ENCODE measurements around the gene TTYH3. TPM values are rescaled to one million over a fixed set of nuclear protein-coding genes. Genes with fewer than 3 reads are reported as not detected.

Gene TTYH3
- total and polyA plus RNA-seq, 2 of the 13 experiments (the other 11 are each of a cell fraction or from before 2014, with no cell fraction given): 26.3 to 50.0 TPM

DNA sequence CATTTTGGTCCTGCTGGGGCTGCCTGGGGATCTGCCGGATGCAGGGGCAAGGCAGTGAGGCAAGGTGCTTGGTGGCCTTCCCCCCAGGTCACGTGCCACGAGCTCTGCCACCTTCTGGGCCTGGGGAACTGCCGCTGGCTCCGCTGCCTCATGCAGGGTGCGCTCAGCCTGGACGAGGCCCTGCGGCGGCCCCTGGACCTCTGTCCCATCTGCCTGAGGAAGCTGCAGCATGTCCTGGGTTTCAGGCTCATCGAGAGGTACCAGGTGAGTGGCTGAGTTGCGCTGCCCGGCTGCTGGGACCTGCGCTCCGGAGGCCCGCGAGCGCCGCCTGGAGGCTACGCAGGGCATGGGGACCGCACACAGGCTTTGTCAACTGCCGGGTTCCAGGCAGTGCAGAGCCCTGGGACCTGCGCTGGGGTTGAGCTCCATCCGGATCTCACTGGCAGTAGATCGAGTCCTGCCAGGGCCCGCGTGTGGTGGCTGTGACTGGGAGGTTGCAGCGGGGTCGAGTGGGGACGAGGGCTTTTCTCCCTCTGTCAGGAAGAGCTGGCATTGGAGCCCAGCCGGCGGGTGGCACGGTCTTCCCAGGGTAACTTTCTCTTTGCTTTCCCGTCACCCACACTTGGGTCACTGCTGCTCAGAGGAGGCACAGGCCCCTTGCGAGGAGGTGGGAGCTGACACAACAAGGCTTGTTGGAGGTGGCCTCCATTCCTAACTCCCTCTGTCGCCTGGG is 77.9 kb downstream of the TTYH3 start (continued):
- TF ChIP-seq BCL6 (CRISPR knock-in tag; IDR thresholded peaks at IDR 0.05) (peak; percentile 21; the same call in 1 of the 2 replicates), XRCC5 (optimal IDR thresholded peaks at IDR 0.05; ENCODE audit: low read length) (peak; percentile 93), PHB2 (IDR thresholded peaks at IDR 0.05; ENCODE audit: partially characterized antibody) (no peak)
- TF ChIP-seq, protein P1, sequence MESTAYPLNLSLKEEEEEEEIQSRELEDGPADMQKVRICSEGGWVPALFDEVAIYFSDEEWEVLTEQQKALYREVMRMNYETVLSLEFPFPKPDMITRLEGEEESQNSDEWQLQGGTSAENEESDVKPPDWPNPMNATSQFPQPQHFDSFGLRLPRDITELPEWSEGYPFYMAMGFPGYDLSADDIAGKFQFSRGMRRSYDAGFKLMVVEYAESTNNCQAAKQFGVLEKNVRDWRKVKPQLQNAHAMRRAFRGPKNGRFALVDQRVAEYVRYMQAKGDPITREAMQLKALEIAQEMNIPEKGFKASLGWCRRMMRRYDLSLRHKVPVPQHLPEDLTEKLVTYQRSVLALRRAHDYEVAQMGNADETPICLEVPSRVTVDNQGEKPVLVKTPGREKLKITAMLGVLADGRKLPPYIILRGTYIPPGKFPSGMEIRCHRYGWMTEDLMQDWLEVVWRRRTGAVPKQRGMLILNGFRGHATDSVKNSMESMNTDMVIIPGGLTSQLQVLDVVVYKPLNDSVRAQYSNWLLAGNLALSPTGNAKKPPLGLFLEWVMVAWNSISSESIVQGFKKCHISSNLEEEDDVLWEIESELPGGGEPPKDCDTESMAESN (CRISPR knock-in tag; conservative IDR thresholded peaks at IDR 0.05): peak; percentile 57; the same call in 1 of the 2 replicates

GRCh38 chr7:2710286-2710655 is 78.5 kb downstream of the TTYH3 start:
- POLR2A ChIA-PET: interaction anchor here (1.0 to 1.5 kb wide), 3 partner anchors 17 to 48 kb away, joined by 3 to 5 read pairs (median 3); no protein-coding TSS in a partner anchor
- H3K79me2 ChIP-seq (ENCODE audit: insufficient read depth, low read length): no peaks in the 10 kb centered on the region
- H3K27ac ChIP-seq (ENCODE audit: extremely low read length, insufficient read depth, low read length): no peak overlapping the region
- CTCF ChIA-PET (ENCODE audit: low intra/inter-chr PET ratio, low total read pairs): interaction anchor here (1.2 to 2.2 kb wide), 2 partner anchors 39 to 143 kb away, joined by 5 to 15 read pairs; no protein-coding TSS in a partner anchor
- no peak for DNase-seq (ENCODE audit: low spot score)
- TF ChIP-seq, protein P2, sequence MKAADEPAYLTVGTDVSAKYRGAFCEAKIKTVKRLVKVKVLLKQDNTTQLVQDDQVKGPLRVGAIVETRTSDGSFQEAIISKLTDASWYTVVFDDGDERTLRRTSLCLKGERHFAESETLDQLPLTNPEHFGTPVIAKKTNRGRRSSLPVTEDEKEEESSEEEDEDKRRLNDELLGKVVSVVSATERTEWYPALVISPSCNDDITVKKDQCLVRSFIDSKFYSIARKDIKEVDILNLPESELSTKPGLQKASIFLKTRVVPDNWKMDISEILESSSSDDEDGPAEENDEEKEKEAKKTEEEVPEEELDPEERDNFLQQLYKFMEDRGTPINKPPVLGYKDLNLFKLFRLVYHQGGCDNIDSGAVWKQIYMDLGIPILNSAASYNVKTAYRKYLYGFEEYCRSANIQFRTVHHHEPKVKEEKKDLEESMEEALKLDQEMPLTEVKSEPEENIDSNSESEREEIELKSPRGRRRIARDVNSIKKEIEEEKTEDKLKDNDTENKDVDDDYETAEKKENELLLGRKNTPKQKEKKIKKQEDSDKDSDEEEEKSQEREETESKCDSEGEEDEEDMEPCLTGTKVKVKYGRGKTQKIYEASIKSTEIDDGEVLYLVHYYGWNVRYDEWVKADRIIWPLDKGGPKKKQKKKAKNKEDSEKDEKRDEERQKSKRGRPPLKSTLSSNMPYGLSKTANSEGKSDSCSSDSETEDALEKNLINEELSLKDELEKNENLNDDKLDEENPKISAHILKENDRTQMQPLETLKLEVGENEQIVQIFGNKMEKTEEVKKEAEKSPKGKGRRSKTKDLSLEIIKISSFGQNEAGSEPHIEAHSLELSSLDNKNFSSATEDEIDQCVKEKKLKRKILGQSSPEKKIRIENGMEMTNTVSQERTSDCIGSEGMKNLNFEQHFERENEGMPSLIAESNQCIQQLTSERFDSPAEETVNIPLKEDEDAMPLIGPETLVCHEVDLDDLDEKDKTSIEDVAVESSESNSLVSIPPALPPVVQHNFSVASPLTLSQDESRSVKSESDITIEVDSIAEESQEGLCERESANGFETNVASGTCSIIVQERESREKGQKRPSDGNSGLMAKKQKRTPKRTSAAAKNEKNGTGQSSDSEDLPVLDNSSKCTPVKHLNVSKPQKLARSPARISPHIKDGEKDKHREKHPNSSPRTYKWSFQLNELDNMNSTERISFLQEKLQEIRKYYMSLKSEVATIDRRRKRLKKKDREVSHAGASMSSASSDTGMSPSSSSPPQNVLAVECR (CRISPR knock-in tag; IDR thresholded peaks at IDR 0.05; ENCODE audit: borderline replicate concordance): no peak
- TF ChIP-seq NBN (conservative IDR thresholded peaks at IDR 0.05): no peak
- TF ChIP-seq HDAC1 (CRISPR knock-in tag; IDR thresholded peaks at IDR 0.05): no peak
- no peak for TF ChIP-seq ZNF367 (CRISPR knock-in tag; IDR thresholded peaks at IDR 0.05; ENCODE audit: borderline replicate concordance)
- no peak for TF ChIP-seq CEBPZ (IDR thresholded peaks at IDR 0.05; ENCODE audit: low read length)
- intact Hi-C loops (cut with micrococcal nuclease; ENCODE audit: unreplicated experiment): no loop called here
- peaks cover 28% of the 10 kb centered on the region for H3K4me1 ChIP-seq (ENCODE audit: insufficient read depth, low read length)
- no peaks in the 10 kb centered on the region; the same call in 1 of the 2 replicates for H4K20me1 ChIP-seq (ENCODE audit: insufficient read depth, low read length)
- peak overlapping the region in 2 of 3 experiments; percentile 17 to 60; a peak in 3 of 6 replicates for H3K4me3 ChIP-seq (replicated peaks in 1 of 3; ENCODE audit: insufficient read depth in 1 of 3, low read depth in 2 of 3, low read length in 3 of 3)
- no peak overlapping the region for H2AFZ ChIP-seq (ENCODE audit: low read length)
- peaks cover 0 to 15% of the 10 kb centered on the region in 2 experiments; a peak in 3 of 5 replicates for H3K27me3 ChIP-seq (ENCODE audit: control insufficient read depth in 1 of 2, insufficient read depth in 2 of 2, low read length in 2 of 2)
- no peak overlapping the region; the same call in 1 of the 2 replicates for H3K9ac ChIP-seq (ENCODE audit: insufficient read depth, low read depth, low read length)
- H3K36me3 ChIP-seq (replicated peaks in 1 of 2; ENCODE audit: control insufficient read depth in 1 of 2, insufficient read depth in 2 of 2, low read length in 2 of 2): no peaks in the 10 kb centered on the region
- no TSS peak for BruUV-seq (replicated peaks)
- peak overlapping the region; percentile 72 for H3K4me2 ChIP-seq (ENCODE audit: low read depth, low read length)
- in situ Hi-C loops (cut with HindIII; ENCODE audit: extremely low pct_ligation_motif_present, low pct_unique_long_range_greater_than_20kb): no loop called here
- FAIRE-seq: no peak
- ATAC-seq: no peak; the same call in 2 of the 3 replicates
- 45% methylated on average over 9 of the region's 11 CpGs for WGBS (ENCODE audit: low lambda C conversion rate)
- H3K9me3 ChIP-seq (ENCODE audit: low read length): no peaks in the 10 kb centered on the region

Measured in HepG2 (cell line).